Stimulated activated CD8-positive, alpha-beta memory T cell treated with anti-CD3 and anti-CD28 coated beads, Interleukin-2, amount 100 ng/mL, for 1 hour (primary cell): ENCODE measurements around the gene TMEM266.

Source experiments
- DNase-seq, 2 donors: peaks; one replicate each; pipeline ENCODE4 v3.0.0-alpha.2; 2020; ENCODE audit warnings: low read depth in 2 of 2

Gene TMEM266

DNA sequence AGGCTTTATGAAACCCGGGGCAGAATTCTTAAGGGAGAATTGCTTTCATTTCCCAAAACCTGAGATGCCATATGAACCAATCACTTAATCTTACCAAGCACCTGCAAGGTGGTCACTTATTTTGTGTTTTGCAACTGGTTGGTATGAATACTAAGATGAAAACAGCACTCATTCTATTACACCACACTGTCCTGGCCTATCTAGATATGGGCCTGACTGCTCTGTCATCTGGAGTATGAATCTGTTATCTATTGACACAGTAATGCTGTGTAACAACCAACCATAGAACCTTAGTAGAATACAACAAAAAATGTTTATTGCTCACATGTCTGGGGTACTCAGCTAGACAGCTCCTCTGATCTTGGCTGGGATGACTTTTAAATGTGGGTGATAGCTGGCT lies 74.8 kb downstream of the TMEM266 start:
- DNase-seq, result no peak

DNA sequence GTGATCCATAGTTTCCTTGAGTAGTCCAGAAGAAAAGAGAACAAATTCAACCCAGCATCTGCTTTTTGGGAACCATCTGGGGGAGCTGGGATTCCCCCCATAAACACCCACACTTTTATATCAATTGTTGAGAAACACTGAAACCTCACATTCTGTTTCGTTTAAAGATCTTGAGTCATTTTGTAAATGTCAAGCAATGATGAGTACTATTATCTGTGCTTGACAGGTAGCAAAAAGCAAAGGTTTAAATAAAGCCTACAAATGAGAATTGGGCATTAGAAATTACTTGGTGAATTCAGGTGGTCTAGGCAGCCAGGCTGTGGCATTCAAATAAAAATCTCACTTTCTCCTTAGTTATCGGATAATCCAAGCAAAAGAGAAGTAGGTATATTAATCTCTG lies 75.7 kb downstream of the TMEM266 start:
- DNase-seq, result no peak

DNA sequence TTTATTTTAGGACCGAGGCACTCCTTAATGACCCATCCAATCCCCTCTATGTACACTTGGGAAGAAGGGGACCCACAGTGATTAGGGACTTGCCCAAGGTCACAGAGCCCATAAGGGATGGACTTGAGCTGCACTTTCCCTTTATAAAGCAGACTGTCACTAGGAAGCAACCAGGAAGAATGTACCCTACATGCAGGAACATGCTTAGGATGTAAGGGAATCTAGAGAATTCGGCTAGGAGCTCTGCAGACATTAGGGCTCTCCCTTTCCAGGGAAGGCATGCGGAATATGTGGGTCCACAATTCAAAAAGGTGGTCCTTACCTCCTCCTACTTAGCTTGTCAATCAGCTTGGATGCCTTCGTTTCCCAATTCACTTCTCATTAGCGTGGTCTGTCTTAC lies 78.7 kb downstream of the TMEM266 start:
- DNase-seq, result no peak

DNA sequence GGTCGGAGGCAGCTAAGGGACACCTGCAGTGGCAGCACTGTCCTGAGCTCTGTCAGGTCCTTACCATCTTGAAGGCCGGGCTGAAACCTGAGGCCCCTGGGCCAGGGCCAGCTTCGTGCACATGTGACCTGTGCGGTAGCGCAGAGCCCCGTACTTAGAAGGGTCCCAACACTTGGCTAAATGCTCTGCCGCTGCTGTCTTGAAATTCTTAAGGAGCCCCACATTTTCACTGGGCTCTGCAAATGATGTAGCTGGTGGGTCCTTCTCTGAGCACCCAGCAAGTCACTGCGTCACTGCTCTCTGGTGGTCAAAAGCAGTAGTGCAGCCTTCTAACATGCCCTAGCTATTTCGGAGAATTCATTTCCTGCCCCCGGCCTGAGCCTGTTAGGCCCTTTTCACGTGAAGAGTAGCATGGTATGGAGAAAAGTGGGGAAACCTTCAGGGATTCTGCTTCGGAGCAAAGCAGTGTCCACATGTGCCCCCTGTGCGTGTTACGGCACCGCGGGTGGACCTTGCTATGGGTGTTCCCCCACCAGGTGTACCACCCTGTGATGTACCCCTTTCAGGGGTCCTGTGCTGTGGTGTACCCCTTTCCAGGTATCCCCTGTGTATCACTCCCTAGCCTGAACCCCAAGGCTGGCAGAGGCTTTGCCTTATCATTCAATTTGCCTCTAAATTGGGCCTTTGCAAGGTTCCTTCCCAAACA lies 79.7 kb downstream of the TMEM266 start:
- DNase-seq, result peak; percentile 32 to 45

DNA sequence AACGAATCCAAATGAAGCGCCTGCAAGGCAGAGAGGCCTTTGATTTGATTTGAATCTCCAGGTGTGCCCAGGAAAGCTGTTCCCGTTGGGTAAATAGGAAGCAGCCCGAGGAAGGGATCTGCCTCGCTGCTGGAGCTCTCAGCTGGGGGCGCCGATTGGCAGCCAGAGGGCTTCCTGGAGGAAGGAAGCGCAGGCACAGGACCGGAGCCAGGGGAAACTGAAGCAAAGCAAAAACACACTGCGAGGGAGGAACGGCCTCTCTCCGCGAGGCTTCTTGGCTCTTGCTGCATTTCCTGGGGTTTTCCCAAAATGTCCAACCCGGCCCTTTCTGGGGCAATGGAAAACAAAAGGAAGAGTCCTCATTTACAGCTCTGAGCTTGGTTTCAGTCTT lies 80.3 kb downstream of the TMEM266 start:
- DNase-seq, result no peak

DNA sequence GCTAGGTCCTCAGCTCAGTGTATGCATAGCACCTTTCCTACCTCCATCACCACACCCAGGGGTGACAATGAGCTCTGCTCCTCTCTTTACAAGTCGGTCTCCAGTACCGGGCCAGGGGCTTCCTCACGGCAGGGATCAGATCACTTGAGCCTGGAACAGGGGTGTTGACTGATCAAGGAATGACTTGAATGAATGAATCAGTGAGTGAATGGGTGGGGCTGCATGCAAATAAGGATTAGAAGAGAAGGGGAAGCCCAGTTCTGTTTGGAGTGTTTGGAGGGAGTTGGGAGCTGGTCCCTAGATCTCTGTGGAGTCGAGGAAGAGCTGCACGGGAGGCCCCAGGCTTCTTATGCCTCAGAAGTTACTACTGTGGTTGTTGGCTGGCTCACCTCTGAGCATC lies 87.0 kb downstream of the TMEM266 start:
- DNase-seq, result no peak

DNA sequence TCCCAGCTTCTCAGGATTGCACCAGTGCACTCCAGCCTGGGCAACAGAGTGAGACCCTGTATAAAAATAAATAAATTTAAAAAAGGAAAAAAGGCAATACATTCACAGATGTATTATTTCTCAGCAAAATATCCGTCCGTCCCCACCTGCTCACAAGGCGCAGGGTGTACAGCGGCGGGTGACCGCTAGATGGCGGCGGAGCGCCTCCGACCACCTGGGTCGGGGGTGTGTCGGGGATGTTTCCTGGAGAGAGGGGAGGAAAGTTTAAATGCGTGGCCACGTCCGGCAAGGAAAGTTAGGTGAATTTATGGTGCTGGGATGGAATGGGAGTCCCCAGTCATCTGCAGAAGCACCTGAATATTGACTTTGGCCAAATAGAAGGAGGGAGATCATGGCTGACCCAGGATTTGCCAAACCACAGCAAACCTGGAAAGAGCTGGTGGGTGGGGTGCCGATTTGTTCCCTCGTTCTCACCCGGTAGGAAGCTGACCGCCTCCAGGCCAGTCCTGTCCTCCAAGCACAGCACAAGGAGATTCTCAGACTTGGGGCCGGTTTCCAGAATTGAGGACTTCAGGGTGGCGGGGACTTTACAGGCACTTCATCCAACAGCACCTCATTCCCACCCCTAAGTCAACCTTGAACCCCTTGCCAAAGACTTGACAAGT lies 88.3 kb downstream of the TMEM266 start:
- peak; percentile 27 to 40 for DNase-seq

DNA sequence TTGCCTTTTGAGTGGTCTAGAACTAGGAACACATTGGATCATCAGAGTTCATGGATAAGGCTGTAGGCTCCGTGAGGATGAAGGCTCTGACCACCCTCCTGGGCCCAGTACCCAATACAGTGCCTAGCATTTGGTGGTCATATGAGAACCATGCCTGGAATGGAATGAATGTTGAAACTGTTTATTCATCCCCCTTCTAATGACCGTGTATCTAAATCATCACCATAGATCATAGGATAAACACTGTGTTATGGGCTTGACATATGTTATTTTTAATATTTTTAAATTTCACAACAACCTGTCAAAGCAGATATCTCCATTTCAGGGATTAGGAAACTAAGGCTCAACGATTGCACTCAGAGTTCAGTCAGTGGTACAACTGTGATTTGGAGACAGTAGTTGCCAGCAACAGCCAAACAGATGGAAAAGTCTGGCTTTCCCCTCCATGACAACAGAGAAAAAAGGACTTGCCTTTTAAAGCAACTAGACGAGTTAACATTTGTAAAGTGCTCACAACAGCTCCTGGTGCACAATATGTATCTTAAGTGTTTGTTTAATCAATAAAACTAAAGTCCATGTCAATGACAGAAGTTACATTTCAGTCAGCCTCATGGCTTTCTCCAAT lies 89.6 kb downstream of the TMEM266 start:
- no peak for DNase-seq

DNA sequence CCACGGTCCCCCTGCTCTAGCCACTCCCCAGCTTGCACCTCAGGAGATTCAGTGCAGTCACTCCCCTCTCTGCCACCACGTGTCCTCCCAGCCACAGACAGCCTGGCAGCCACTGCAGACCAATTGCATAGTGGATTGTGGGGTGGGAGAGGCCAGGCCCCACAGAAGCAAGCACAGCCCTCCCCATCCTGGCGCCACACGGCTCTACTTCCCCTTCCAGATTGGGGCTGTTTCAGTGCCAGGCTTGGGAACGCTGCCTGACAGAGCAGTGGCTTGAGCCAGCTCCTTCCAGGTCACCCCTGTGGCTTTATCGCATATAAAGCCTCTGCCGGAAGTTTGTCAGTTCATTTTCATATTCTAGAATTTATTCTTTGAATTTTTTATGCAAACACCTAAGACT lies 90.7 kb downstream of the TMEM266 start:
- DNase-seq, result no peak

DNA sequence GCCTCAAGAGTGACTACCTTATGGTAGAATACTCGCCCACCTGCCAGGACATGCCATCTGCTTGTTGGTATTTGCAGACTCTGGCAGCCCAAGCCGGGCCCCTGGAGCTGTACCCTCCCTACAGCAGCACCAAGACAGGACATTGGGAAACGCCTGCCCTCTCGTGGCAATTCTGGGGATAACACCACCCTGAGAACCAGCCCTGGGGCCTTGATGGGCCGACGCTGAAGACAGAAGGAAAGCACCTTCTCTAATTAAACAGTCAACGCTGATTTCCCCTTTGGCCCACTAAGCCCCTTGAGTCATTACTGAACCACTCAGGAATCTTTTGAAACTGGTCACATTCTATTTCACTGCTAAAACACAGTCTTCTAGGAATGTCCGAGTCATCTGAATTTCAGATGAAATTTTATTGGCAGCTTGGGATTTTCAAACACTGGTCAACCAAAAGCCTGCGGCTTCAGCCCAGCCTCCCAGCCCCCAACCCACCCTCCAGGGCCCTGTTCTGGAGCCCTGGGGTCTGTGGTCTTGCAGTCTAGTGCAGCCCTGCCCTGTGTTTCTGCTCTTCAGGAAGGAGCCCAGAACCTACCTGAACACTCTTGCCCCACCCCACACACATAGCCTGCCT lies 91.3 kb downstream of the TMEM266 start:
- DNase-seq, result peak; percentile 56

DNA sequence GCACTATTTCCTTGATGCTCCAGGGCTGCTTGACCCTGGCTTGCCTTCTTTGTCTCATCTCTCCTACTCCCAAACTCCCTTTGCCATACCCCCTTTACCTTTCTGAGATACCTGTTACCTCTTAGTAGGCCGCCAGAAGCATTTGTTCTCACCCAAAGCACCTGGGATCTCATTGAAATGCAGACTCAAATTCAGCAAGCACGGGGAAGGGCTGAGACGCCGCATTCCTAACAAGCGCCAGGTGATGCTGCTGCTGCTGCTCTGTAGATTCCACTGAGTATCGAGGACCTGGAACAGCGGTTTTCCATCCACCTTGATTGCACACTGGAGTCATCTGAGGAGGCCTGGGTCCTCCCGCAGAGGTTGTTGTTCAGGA lies 91.8 kb downstream of the TMEM266 start:
- no peak for DNase-seq

DNA sequence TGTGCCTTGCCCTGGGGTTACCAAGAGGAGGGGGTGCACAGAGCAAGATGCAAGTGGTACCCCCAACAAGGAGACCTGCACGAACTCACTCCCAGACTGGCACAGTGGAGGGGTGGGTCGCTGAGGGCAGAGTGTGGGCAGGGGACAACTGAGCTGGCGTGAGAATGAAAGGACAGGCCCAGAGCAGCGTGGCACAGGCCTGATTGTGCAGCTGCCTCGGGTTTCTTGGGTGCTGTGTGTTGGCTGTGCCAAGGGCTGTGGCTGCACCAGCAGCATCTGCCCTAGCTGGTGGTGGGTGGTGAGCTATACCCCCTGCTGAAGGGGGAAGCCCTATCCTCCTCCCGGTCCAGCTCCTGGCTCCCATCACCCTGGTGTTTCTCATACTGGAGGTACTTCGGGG lies 92.4 kb downstream of the TMEM266 start:
- DNase-seq, result no peak

DNA sequence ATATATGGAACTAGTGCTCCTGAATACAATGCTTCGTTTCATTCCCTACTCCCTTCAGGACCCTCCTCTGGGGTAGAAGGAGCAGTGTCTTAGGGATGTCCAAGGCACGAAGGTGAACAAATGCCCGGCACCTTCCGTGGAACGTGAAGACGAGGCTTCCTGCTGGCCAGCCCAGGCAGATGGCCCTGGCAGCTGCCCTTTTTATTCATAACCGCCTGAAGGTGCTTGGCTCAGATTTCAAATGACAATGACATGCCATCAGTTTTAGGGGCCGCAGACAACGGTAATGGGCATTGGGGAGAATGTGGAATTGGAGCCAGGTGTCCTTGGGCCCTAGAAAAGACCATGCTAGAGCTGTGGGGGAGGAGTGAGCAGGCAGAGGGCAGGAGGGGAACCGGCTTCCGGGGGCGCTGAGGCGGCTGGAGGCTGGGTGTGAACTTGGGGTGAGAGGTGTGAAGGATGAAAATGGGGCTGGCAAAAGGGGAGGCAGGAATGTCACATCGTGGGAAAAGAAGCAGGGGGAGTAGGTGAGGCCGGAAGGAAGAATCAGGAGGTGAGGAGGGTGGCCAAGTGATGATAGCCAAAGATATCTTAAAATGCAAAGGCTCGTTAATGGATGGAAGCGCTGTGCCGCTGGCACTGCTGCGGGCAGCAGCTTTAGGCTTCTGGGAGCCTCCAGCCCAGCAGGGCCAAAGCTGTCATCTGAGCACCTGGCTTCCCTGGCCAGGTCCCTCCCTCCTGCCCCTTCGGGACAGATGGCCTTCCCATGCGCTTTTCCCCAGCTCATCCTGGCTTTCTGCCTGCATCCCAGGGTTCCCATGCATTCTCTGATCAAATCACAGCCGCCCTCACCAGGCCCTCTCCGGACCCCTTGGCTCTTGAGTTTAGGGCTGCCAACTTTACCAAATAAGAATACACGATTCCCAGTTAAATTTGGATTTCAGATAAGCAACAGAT lies 93.7 kb downstream of the TMEM266 start:
- no peak for DNase-seq

DNA sequence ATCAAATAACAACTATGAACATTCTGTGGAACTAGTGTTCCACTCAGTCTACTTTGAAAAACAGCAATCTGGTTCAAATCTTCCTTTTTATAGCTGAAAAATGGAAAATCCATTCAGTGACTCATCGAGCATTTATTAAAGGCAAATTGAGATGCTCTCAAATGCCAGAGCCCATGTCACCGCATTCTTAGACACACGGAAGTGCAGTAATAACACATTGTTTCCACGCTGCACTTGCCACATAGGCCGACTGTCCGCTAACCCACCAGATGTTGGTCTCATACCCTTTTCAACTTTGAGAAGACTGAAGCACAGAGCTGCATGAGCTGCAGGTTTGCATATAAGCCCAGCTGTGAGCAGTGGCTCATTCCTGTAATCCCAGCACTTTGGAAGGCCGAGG lies 95.9 kb downstream of the TMEM266 start:
- no peak for DNase-seq

DNA sequence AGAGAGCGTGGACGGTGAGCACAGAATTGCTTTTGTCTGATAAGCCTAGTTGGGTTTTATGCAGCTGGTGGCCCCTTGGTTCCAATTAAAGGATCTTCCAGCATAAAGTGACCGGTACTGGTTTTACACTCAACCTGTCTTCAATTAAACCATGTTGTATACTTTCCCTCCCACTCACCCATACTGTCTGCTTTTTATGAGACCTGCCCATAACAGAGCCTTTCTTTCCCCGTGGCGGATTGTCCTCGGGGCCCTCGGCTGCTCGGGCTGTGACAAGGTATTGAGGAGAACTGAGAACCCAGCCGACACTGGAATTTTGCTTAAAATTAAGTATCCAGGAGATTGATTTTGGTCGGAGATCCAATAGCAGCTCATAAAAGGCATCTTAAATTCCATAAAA lies 98.4 kb downstream of the TMEM266 start:
- DNase-seq, result no peak

DNA sequence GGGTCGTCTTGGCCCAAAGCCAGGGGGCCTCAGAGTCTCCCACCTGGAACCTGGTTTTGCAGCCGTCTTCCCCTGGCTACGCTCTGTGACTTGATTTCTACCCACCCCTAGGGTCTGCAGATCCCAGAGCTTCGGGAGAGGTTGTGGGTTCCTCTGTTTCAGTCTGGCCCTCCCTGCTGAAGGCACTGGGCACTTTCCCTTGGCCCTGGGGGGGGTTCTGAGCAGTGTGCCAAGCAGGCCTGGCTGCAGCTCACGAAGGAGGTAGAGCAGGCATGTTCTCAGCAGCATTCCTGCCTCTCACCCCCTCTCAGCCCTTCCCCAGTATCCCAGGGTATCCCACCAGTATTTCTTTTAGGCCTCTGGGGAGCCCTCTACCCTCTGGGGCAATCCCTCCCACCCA lies 99.0 kb downstream of the TMEM266 start:
- DNase-seq, result no peak

DNA sequence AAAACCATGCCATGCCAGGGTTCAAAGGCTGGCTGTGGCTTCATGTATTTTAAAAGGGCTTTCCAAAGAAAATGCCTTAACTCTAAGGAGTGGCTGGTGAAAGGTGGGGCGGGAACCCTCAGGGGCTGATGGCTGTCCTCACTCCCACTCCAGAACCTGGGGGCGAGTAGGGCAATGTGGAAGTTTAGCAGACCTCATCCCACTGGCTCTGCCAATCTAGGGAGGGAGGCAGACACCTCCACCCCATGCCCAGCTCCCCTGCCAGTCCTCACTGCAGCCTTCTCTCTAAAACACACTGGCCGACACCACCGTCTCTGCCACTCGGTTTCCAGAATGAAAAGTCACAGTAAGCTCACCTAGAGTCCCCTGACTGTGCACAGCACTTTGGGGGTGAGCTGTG lies 99.5 kb downstream of the TMEM266 start:
- no peak for DNase-seq

DNA sequence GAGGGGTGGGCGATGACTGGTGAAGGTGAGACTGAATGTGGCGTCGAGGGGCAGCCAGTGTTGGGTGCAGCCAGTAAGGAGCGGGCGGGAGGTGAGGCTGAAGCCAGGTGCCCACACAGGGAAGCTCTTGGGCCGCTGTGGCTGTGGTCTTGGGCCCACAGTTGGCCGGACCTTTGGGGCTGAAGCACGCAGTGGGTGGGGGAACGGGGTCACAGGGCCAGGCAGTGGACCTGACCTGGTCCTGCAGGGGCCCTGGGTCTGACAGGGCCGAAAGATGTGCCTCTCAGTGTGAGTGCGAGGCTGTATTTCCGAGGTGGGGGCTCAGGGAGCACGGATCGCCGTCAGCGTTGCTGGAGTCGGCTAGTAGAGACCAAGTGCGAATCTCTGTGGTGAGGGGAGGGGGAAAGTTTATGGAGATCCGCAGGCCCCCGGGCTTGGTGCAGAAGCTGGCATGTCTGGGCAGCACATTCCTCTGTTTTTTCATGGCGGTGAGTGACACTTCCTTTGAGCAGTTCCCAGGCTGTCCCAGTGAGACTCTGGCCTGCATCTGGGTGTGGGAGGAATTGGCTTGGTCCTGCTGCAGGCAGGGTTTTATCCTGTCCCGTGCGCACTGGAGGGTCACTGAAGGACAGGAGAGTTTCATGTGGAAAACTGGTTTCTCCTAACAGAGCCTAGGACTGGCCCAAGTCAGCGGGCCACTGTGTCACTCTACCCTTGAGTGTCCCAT lies 100.8 kb downstream of the TMEM266 start:
- DNase-seq, result no peak

DNA sequence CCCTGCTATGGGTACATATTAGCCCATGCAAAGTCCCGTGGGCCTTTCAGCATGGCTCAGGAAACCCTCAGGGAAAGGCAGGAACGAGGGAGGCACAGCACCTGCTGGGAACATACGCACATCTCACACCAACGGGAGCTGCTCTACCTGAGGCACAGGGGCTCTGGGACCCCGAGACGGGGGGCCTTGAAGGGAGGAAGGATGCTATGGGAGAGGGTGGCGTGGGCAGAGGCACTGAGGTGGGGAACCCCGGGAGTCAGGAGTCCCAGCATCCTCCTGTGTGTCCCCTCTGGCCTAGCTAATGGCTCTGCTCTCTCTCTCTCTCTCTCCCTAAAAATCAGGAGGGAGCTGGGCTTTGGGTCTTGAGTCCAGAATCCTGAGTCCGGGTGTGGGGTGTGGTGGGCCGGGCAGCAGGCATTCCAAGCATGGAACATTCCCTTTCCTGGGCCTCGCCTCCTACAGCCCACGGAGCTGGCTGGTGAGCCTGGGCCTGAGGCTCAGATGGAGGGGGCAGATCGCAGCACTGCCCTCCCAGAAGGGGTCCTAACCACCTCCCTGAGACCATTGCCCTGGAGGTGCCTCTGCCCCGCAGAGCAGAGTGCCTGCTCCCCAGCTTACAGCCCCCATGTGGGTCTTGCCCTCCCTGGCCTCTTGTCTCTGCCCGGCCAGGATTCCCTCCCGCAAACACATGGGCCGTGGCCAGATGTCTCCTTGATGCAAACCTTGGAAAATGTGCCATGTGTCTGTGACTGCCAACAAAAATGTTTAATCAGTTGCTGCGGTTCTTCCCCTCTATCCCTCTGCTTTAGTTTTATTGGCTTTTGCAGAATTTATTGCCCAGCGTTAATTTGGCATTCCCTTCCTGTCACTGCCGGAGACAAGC lies 101.6 kb downstream of the TMEM266 start:
- DNase-seq, result no peak

DNA sequence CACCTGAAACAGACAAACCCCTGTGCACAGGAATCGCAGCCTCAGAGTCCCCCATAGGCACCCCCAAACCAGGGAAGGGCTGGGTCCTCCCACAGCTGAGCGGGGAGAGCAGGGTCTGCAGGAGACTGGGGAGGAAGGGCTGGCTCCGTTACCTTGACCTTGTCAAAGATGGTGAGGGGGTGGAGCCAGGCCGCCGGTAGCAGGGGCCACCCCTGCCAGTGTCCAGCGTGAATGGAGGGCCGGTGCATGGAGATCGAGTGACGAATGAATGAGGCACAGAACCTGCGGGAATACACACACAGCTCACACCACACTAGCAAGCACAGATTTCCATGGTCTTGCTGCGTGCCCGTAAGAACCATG lies 102.2 kb downstream of the TMEM266 start:
- DNase-seq, result no peak
